ENCODE measurements around the gene BLACAT1. TPM values are rescaled to one million over a fixed set of nuclear protein-coding genes. Genes with fewer than 3 reads are reported as not detected.
A peak's percentile ranks its signal among the peaks of the same experiment; 100 is the strongest.

The BLACAT1 gene
- total and polyA plus RNA-seq, 2 of the 13 experiments (the other 11 are each of a cell fraction or from before 2014, with no cell fraction given) = 1.2 to 2.8 TPM

GRCh38 chr1:205500240-205501233 is 44.7 kb upstream of the BLACAT1 start:
- CTCF ChIA-PET (ENCODE audit: low intra/inter-chr PET ratio, low total read pairs) = no interaction called here
- Histone ChIP-seq H2AFZ (ENCODE audit: low read length) (no peak overlapping the region), H3K9ac (ENCODE audit: insufficient read depth, low read depth, low read length) (no peak overlapping the region), H3K9me3 (ENCODE audit: low read length) (no peaks in the 10 kb centered on the region), H3K27me3 (ENCODE audit: control insufficient read depth in 1 of 2, insufficient read depth in 2 of 2, low read length in 2 of 2) (no peaks in the 10 kb centered on the region; a peak in 2 of 5 replicates), H3K79me2 (ENCODE audit: insufficient read depth, low read length) (peaks cover 6% of the 10 kb centered on the region), H3K4me2 (ENCODE audit: low read depth, low read length) (peak overlapping the region; percentile 51), H3K4me1 (ENCODE audit: insufficient read depth, low read length) (peaks cover 85% of the 10 kb centered on the region), H4K20me1 (ENCODE audit: insufficient read depth, low read length) (no peaks in the 10 kb centered on the region), H3K27ac (ENCODE audit: extremely low read length, insufficient read depth, low read length) (peak overlapping the region; percentile 10), H3K4me3 (replicated peaks in 1 of 3; ENCODE audit: insufficient read depth in 1 of 3, low read depth in 2 of 3, low read length in 3 of 3) (peak overlapping the region in 1 of 3 experiments; percentile 17; a peak in 1 of 6 replicates), H3K36me3 (replicated peaks in 1 of 2; ENCODE audit: control insufficient read depth in 1 of 2, insufficient read depth in 2 of 2, low read length in 2 of 2) (no peaks in the 10 kb centered on the region)
- 20% methylated on average over 7 of the region's 9 CpGs for WGBS (ENCODE audit: low lambda C conversion rate)
- intact Hi-C loops (cut with micrococcal nuclease; ENCODE audit: unreplicated experiment) = no loop called here
- no TSS peak for BruUV-seq (replicated peaks)
- POLR2A ChIA-PET = interaction anchor here (1.5 to 2.0 kb wide), 2 partner anchors 8 to 15 kb away, joined by 3 to 6 read pairs; no protein-coding TSS in a partner anchor
- peak; percentile 48 for DNase-seq (ENCODE audit: low spot score)
- ATAC-seq = peak; percentile 78
- in situ Hi-C loops (cut with HindIII; ENCODE audit: extremely low pct_ligation_motif_present, low pct_unique_long_range_greater_than_20kb) = no loop called here
- peak; percentile 76 for FAIRE-seq
- peak; percentile 48 for TF ChIP-seq PAXIP1 (CRISPR knock-in tag; conservative IDR thresholded peaks at IDR 0.05)
- TF ChIP-seq HDAC6 (IDR thresholded peaks at IDR 0.05; ENCODE audit: low read depth, low read length) = no peak
- no peak for TF ChIP-seq CSRNP1 (CRISPR knock-in tag; IDR thresholded peaks at IDR 0.05)
- TF ChIP-seq SALL1 (CRISPR knock-in tag; IDR thresholded peaks at IDR 0.05) = 0 out of 2 replicates have a peak, but pooled peaks have one; percentile 26
- 0 out of 2 replicates have a peak, but pooled peaks have one; percentile 19 for TF ChIP-seq ELF3 (CRISPR knock-in tag; IDR thresholded peaks at IDR 0.05)
- no peak for TF ChIP-seq JUNB (CRISPR knock-in tag; IDR thresholded peaks at IDR 0.05; ENCODE audit: borderline replicate concordance)
- TF ChIP-seq ZNF12 (CRISPR knock-in tag; IDR thresholded peaks at IDR 0.05) = no peak
- TF ChIP-seq ZNF431 (CRISPR knock-in tag; IDR thresholded peaks at IDR 0.05; ENCODE audit: borderline replicate concordance, low read depth) = no peak
- TF ChIP-seq ZNF574 (CRISPR knock-in tag; IDR thresholded peaks at IDR 0.05) = 0 out of 2 replicates have a peak, but pooled peaks have one; percentile 25

All from HepG2 (cell line).